GM11168 (cell line): Measurements from ENCODE around the gene TUFM.

Source experiments
- in situ Hi-C: fragments of 300-500 bp; cut with MboI; formaldehyde crosslinking; loops from one replicate; pipeline ENCODE4 v1.12.0; 2022; ENCODE audit warnings: low sequenced_read_pairs; ENCODE audit not compliant: unreplicated experiment

TUFM gene

GRCh38 chr16:28876019-28876659 is 30.0 kb upstream of the TUFM start:
- in situ Hi-C loops = no loop called here

DNA sequence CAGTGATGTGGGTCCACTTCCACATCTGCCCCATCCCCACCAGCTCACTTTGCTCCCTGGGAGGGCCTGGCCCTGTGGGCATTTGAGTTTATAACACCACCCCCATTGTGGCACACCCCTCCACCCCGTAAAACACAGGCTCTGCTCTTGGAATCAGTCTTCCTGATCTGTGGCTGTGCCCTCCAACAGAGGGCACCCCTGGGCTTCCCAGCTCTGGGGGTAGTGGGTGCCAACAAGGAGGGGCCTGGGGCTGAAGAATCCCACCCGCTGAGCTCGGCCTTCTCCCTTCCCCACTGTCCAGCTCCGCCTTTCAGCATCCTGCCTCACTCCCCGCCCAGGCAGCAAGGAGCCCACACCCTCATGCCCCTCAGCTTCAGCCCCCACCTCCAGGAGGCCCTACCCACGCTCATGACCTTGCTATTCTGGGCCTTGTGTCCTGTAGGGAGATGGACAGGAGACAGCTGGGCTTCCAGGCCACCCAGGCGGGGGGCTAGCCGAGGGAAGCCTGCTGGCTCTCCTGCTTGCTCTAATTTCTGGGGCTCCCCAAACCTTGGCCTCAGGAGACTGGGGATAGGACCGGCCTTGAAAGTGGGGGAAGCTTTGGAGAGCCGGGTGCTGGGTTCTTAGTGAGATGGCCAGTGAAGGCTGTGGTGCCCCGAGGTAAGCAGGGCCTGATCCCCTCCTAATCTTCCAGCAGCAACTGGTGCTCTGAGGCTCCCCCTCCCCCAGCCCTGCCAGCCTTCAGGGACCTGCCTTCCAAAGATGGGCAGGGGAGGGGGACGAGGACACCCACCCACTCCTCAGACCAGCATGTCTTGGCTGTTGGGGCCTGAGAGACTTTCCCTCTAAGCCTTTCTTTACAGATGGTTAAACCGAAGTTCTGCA is 29.2 kb upstream of the TUFM start:
- in situ Hi-C loops = no loop called here

- in situ Hi-C loops = no loop called here
Measured at GRCh38 chr16:28874406-28874805, 28.3 kb upstream of the TUFM start.

GRCh38 chr16:28873543-28874201 is 27.5 kb upstream of the TUFM start:
- in situ Hi-C loops = no loop called here

GRCh38 chr16:28872952-28873351 is 26.8 kb upstream of the TUFM start:
- in situ Hi-C loops = no loop called here

GRCh38 chr16:28869201-28869600 is 23.1 kb upstream of the TUFM start:
- in situ Hi-C loops = loop anchor here (10.0 kb wide), 1 partner anchor 76 kb away; no protein-coding TSS in a partner anchor

GRCh38 chr16:28867646-28868045 is 21.5 kb upstream of the TUFM start:
- in situ Hi-C loops = loop anchor here (10.0 kb wide), 1 partner anchor 77 kb away; no protein-coding TSS in a partner anchor

DNA sequence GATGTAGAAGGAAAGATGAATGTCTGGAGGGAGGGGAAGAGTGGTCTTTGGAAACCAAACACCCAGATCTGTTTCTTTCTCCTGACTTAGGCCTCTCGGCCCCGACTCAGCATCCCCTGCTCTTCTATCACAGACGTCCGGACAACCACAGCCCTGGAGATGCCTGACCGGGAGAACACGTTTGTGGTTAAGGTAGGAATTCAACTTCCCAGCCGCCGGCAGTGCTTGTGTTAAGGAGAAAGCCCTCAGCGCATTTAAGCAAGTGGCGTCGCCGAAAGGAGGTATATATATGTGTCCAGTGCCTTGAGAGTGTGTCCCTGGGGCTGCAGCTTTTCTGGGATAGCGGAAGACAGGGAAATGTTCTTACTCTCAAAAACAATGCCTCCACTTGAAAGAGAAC is 21.1 kb upstream of the TUFM start:
- in situ Hi-C loops = loop anchor here (10.0 kb wide), 1 partner anchor 78 kb away; no protein-coding TSS in a partner anchor

GRCh38 chr16:28866454-28866804 is 20.3 kb upstream of the TUFM start:
- in situ Hi-C loops = loop anchor here (10.0 kb wide), 1 partner anchor 78 kb away; no protein-coding TSS in a partner anchor

DNA sequence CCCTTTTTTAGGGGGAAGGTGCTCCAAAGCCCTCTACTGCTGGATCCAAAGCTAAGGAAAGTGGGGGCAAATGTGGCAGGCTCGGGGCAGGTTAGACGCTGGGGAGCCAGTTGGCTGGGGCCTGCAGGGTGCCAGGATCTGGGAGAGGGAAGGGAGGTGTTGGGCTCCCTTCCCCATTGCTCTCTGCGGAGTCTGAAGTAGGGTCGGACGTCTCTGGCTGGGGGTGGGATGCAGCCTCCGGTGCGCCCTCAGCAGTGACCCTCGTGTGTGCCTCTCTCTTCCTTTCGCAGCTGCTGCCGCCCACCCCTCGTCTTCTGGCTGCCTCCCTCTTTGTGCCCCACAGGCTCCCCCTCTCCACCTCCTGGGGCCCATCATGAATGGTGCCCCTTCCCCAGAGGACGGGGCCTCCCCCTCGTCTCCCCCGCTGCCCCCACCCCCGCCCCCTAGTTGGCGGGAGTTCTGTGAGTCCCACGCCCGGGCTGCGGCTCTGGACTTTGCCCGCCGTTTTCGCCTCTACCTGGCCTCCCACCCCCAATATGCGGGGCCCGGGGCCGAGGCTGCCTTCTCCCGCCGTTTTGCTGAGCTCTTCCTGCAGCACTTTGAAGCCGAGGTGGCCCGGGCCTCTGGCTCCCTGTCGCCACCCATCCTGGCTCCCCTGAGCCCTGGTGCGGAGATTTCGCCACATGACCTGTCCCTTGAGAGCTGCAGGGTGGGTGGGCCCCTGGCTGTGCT is 19.7 kb upstream of the TUFM start:
- in situ Hi-C loops = loop anchor here (10.0 kb wide), 1 partner anchor 79 kb away; no protein-coding TSS in a partner anchor

DNA sequence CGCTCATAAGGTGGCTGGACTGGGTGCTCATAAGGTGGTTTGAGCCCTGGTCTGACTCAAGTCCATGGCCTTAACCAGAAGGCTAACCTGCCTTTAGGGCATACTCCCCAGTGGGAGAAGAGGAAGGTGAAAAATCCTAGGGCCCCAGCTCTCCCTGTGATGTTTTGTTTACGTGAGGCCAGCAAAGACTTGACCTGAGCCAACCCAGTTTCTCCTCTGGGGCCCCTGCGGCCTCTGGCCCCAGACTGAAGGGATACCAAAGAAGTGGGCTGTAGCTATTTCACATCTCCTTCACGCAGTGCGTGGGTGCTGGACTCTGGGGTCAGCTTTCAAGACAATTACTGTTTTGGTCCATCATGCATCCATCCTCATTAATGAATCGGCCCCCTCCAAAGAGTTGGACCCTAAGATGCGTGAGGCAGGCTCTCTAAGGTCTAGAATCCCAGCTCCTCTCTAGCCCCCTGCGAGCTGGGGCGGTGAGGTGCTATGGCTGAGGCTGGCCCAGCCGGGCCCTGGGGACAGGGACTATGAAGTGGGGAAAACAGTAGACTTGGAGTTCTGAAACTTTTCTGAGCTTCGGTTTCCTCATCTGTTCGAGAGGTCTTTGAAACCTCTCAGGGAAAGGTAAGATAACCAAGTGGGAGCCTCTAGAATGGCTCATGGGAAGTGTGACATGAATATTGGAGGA is 19.0 kb upstream of the TUFM start:
- in situ Hi-C loops = loop anchor here (10.0 kb wide), 1 partner anchor 80 kb away; no protein-coding TSS in a partner anchor

- in situ Hi-C loops = loop anchor here (10.0 kb wide), 1 partner anchor 81 kb away; no protein-coding TSS in a partner anchor
Measured at GRCh38 chr16:28863929-28864793, 18.0 kb upstream of the TUFM start.

- in situ Hi-C loops = no loop called here
Measured at GRCh38 chr16:28859326-28859725, 13.2 kb upstream of the TUFM start.

GRCh38 chr16:28858421-28858820 is 12.3 kb upstream of the TUFM start:
- in situ Hi-C loops = no loop called here

GRCh38 chr16:28846933-28847273 is 755 bp upstream of the TUFM start:
- in situ Hi-C loops = loop anchor here (25.0 kb wide), 1 partner anchor 160 kb away; no protein-coding TSS in a partner anchor

- in situ Hi-C loops = loop anchor here (25.0 kb wide), 1 partner anchor 158 kb away; no protein-coding TSS in a partner anchor
Measured at GRCh38 chr16:28845761-28846079, 428 bp downstream of the TUFM start.

DNA sequence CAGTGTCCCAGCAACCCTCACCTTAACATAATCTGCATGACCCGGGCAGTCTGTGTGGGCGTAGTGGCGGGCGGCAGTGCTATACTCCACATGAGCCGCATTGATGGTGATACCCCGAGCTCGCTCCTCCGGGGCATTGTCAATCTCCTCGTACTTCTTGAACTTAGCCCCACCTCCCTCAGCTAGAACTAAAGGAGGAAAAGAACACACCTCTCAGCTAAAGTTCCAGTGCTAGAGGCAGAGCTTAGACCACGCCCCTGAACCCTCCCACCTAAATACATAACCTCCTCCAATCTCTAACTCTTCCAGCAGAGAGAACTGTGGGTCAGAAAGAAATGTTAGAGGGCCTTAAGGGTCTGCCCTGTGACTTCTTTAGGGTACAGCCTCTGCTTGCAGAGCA is 855 bp downstream of the TUFM start:
- in situ Hi-C loops = loop anchor here (25.0 kb wide), 1 partner anchor 158 kb away; no protein-coding TSS in a partner anchor

DNA sequence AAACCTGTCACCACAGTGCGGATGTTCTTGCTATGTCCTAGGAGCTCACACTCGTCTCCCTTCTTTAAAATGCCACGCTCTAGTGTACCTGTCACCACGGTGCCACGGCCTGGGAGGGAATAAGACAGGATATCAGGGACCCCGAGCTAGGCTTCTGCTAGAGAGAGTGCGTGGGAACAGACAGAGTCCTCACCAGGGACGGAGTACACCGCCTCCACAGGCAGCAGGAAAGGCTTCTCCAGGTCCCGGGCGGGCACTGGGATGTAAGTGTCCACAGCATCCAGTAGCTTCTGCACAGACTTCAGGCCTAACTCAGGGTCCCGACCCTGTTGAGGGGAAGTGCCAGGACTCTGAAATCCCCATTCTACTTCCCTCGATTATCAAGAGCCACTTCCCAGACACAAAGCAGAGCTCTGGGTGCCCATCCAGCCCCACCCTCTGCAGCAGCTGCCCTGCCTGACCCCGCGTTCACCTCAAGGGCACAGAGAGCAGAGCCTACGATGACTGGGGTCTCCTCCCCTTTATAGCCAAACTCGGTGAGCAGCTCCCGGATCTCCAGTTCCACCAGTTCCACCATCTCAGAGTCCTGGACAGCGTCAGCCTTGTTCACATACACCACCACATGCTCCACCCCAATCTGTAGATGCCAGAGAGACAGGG is 1.8 kb downstream of the TUFM start:
- in situ Hi-C loops = loop anchor here (25.0 kb wide), 1 partner anchor 157 kb away; no protein-coding TSS in a partner anchor
